ENCODE results near the gene SELENOV. TPM values are rescaled to one million over a fixed set of nuclear protein-coding genes. Genes with fewer than 3 reads are reported as not detected.

Gene SELENOV
- total RNA-seq, 6 donors from 2014 or later, result not detected

- no peaks in the 10 kb centered on the region for H3K9me3 ChIP-seq
- WGBS, 2 donors, result 58 to 69% methylated on average over 5 of the region's 5 CpGs
- DNase-seq (no peak), ATAC-seq (ENCODE audit: low FRiP score in 2 of 2) (peak; percentile 54 to 63)
- peak overlapping the region in 3 of 4 donors; percentile 22 to 31 (median 27) for H3K27ac ChIP-seq
- no peak for TF ChIP-seq POLR2A (IDR thresholded peaks at IDR 0.05)
- TF ChIP-seq EP300 (IDR thresholded peaks at IDR 0.05), result no peak
- no peak for TF ChIP-seq POLR2AphosphoS5 (IDR thresholded peaks at IDR 0.05)
- no peak for TF ChIP-seq CTCF (IDR thresholded peaks at IDR 0.05)
- no peaks in the 10 kb centered on the region for H3K36me3 ChIP-seq
- H3K4me3 ChIP-seq, result peak overlapping the region in 1 of 4 donors; percentile 4
- H3K4me1 ChIP-seq, result peaks cover 0 to 11% (median 9%) of the 10 kb centered on the region in 4 donors
- H3K27me3 ChIP-seq, result no peaks in the 10 kb centered on the region
Measured at GRCh38 chr19:39557811-39558623, 43.1 kb downstream of the SELENOV start.

GRCh38 chr19:39558624-39559117 is 43.7 kb downstream of the SELENOV start:
- no peak for DNase-seq
- H3K27ac ChIP-seq, result peak overlapping the region in 2 of 4 donors; percentile 27 to 31
- peaks cover 0 to 11% (median 9%) of the 10 kb centered on the region in 4 donors for H3K4me1 ChIP-seq
- no peak for ATAC-seq (ENCODE audit: low FRiP score in 2 of 2)
- TF ChIP-seq POLR2A (IDR thresholded peaks at IDR 0.05) (no peak), EP300 (IDR thresholded peaks at IDR 0.05) (no peak), CTCF (IDR thresholded peaks at IDR 0.05) (no peak), POLR2AphosphoS5 (IDR thresholded peaks at IDR 0.05) (no peak)
- H3K36me3 ChIP-seq, result no peaks in the 10 kb centered on the region
- 69 to 79% methylated on average over 6 of the region's 6 CpGs for WGBS, 2 donors
- no peaks in the 10 kb centered on the region for H3K27me3 ChIP-seq
- no peaks in the 10 kb centered on the region for H3K9me3 ChIP-seq
- H3K4me3 ChIP-seq, result peak overlapping the region in 1 of 4 donors; percentile 4

GRCh38 chr19:39563408-39563807 is 48.5 kb downstream of the SELENOV start:
- WGBS, 2 donors, result 89 to 100% methylated on average over 2 of the region's 2 CpGs
- Histone ChIP-seq H3K4me1 (peaks cover 0 to 5% (median 0%) of the 10 kb centered on the region in 4 donors), H3K27ac (no peak overlapping the region), H3K27me3 (no peaks in the 10 kb centered on the region), H3K9me3 (no peaks in the 10 kb centered on the region), H3K36me3 (no peaks in the 10 kb centered on the region), H3K4me3 (no peak overlapping the region)
- TF ChIP-seq POLR2AphosphoS5 (IDR thresholded peaks at IDR 0.05), result no peak
- TF ChIP-seq EP300 (IDR thresholded peaks at IDR 0.05), result no peak
- no peak for TF ChIP-seq CTCF (IDR thresholded peaks at IDR 0.05)
- TF ChIP-seq POLR2A (IDR thresholded peaks at IDR 0.05), result no peak
- ATAC-seq (ENCODE audit: low FRiP score in 2 of 2), result no peak
- DNase-seq, result no peak

GRCh38 chr19:39566064-39566463 is 51.1 kb downstream of the SELENOV start:
- DNase-seq (no peak), ATAC-seq (ENCODE audit: low FRiP score in 2 of 2) (no peak)
- Histone ChIP-seq H3K4me1 (no peaks in the 10 kb centered on the region), H3K4me3 (no peak overlapping the region), H3K36me3 (no peaks in the 10 kb centered on the region), H3K27me3 (no peaks in the 10 kb centered on the region), H3K27ac (no peak overlapping the region), H3K9me3 (no peaks in the 10 kb centered on the region)
- TF ChIP-seq EP300 (IDR thresholded peaks at IDR 0.05) (no peak), POLR2A (IDR thresholded peaks at IDR 0.05) (no peak), CTCF (IDR thresholded peaks at IDR 0.05) (no peak), POLR2AphosphoS5 (IDR thresholded peaks at IDR 0.05) (no peak)
- 48 to 59% methylated on average over 3 of the region's 3 CpGs for WGBS, 2 donors
